HEK293 (cell line): ENCODE results near the gene ECI1.
A peak's percentile ranks its signal among the peaks of the same experiment; 100 is the strongest.

Source experiments
- CTCF ChIA-PET: fragments of 350-600 bp; formaldehyde crosslinking; extraction: SDS; loops from one replicate; lab custom pipeline; 2021; ENCODE audit warnings: antibody characterized with exemption; lab: Yijun Ruan, JAX
- POLR2A ChIA-PET: fragments of 300-600 bp; formaldehyde crosslinking; extraction: SDS; loops from one replicate; lab custom pipeline; 2020; ENCODE audit warnings: antibody characterized with exemption, inconsistent platforms; lab: Yijun Ruan, JAX
- H3K27ac ChIP-seq: fragments of 200-500 bp; sonication (Bioruptor generic); 2 replicates; pipeline ENCODE4 v1.5.1; 2014; ENCODE audit warnings: low read depth, low read length, control low read depth, inconsistent platforms; ENCODE audit errors: extremely low read depth
- H3K36me3 ChIP-seq, 2 experiments: fragments of 200-500 bp in 1 of 2; sonication (Bioruptor generic) in 1 of 2; 1 replicate in 1 of 2; 2 replicates in 1 of 2; pipeline ENCODE4 v1.5.1; 2014 to 2017; ENCODE audit warnings: inconsistent platforms in 2 of 2, low read length in 2 of 2; ENCODE audit not compliant: control insufficient read depth in 2 of 2, insufficient read depth in 1 of 2
- H3K4me1 ChIP-seq: fragments of 200-500 bp; sonication (Bioruptor generic); 2 replicates; pipeline ENCODE4 v1.5.1; 2014; ENCODE audit warnings: mild to moderate bottlenecking, low read length, inconsistent platforms; ENCODE audit not compliant: control insufficient read depth, insufficient read depth
- H3K4me3 ChIP-seq: 2 replicates; pipeline ENCODE4 v1.5.1; 2011; ENCODE audit warnings: low read depth, mild to moderate bottlenecking, control low read depth, low read length, moderate library complexity
- H3K9me3 ChIP-seq: fragments of 200-500 bp; sonication (Bioruptor generic); 2 replicates; pipeline ENCODE4 v1.5.1; 2014; ENCODE audit warnings: low read depth, low read length, inconsistent platforms; ENCODE audit not compliant: control insufficient read depth, insufficient read depth
- BCL11B ChIP-seq: fragments of 450-650 bp; formaldehyde crosslinking; IDR thresholded peaks from 2 replicates; pipeline ENCODE4 v1.5.1; 2016; ENCODE audit warnings: low read depth, missing biosample characterization, missing genetic modification characterization
- GFI1B ChIP-seq: fragments of 450-650 bp; formaldehyde crosslinking; IDR thresholded peaks from 2 replicates; pipeline ENCODE4 v1.5.1; 2016; ENCODE audit warnings: missing biosample characterization, missing genetic modification characterization
- KLF8 ChIP-seq: fragments of 450-650 bp; formaldehyde crosslinking; IDR thresholded peaks from 2 replicates; pipeline ENCODE4 v1.5.1; 2016; ENCODE audit warnings: missing biosample characterization, missing genetic modification characterization
- RBAK ChIP-seq: fragments of 450-650 bp; formaldehyde crosslinking; IDR thresholded peaks from 2 replicates; pipeline ENCODE4 v1.5.1; 2016; ENCODE audit warnings: missing biosample characterization, missing genetic modification characterization
- SCRT2 ChIP-seq: fragments of 450-650 bp; formaldehyde crosslinking; IDR thresholded peaks from 2 replicates; pipeline ENCODE4 v1.5.1; 2016; ENCODE audit warnings: missing biosample characterization, missing genetic modification characterization
- ZBTB48 ChIP-seq: fragments of 450-650 bp; formaldehyde crosslinking; IDR thresholded peaks from 2 replicates; pipeline ENCODE4 v1.5.1; 2016; ENCODE audit warnings: missing biosample characterization, missing genetic modification characterization
- ZFHX2 ChIP-seq: fragments of 450-650 bp; formaldehyde crosslinking; conservative IDR thresholded peaks from 2 replicates; pipeline ENCODE4 v1.5.1; 2016; ENCODE audit warnings: missing biosample characterization, missing genetic modification characterization
- ZFP3 ChIP-seq: fragments of 450-650 bp; formaldehyde crosslinking; IDR thresholded peaks from 2 replicates; pipeline ENCODE4 v1.5.1; 2016; ENCODE audit warnings: low read depth, missing biosample characterization, missing genetic modification characterization
- ZNF19 ChIP-seq: fragments of 450-650 bp; formaldehyde crosslinking; IDR thresholded peaks from 2 replicates; pipeline ENCODE4; 2016; ENCODE audit warnings: missing biosample characterization, missing genetic modification characterization, low read depth
- ZNF324 ChIP-seq: fragments of 450-650 bp; formaldehyde crosslinking; IDR thresholded peaks from 2 replicates; pipeline ENCODE4 v1.5.1; 2016; ENCODE audit warnings: missing biosample characterization, missing genetic modification characterization
- ZNF335 ChIP-seq: fragments of 450-650 bp; formaldehyde crosslinking; conservative IDR thresholded peaks from 2 replicates; pipeline ENCODE4 v1.5.1; 2016; ENCODE audit warnings: missing biosample characterization, missing genetic modification characterization
- ZNF561 ChIP-seq: fragments of 450-650 bp; IDR thresholded peaks from 2 replicates; pipeline ENCODE4 v1.5.1; 2018; ENCODE audit warnings: missing biosample characterization, missing genetic modification characterization, borderline replicate concordance
- ZNF600 ChIP-seq: fragments of 450-650 bp; formaldehyde crosslinking; IDR thresholded peaks from 2 replicates; pipeline ENCODE4 v1.5.1; 2016; ENCODE audit warnings: missing biosample characterization, missing genetic modification characterization
- ZNF768 ChIP-seq: fragments of 450-650 bp; formaldehyde crosslinking; IDR thresholded peaks from 2 replicates; pipeline ENCODE4 v1.5.1; 2018; ENCODE audit warnings: missing biosample characterization, mild to moderate bottlenecking, missing genetic modification characterization
- ZNF843 ChIP-seq: fragments of 450-650 bp; formaldehyde crosslinking; IDR thresholded peaks from 2 replicates; pipeline ENCODE4 v1.5.1; 2016; ENCODE audit warnings: missing biosample characterization, missing genetic modification characterization
- TF ChIP-seq, protein P1 (sequence below): fragments of 450-650 bp; formaldehyde crosslinking; IDR thresholded peaks from 2 replicates; pipeline ENCODE4 v1.5.1; 2016; ENCODE audit warnings: missing biosample characterization, missing genetic modification characterization
- TF ChIP-seq, protein P2 (sequence below): fragments of 450-650 bp; formaldehyde crosslinking; IDR thresholded peaks from 2 replicates; pipeline ENCODE4 v1.5.1; 2016; ENCODE audit warnings: missing biosample characterization, missing genetic modification characterization
- TF ChIP-seq, protein P3 (sequence below): fragments of 450-650 bp; IDR thresholded peaks from 2 replicates; pipeline ENCODE4 v1.5.1; 2018; ENCODE audit warnings: missing biosample characterization, mild to moderate bottlenecking, missing genetic modification characterization
- TF ChIP-seq, protein P4 (sequence below): fragments of 450-650 bp; formaldehyde crosslinking; IDR thresholded peaks from 2 replicates; pipeline ENCODE4 v1.5.1; 2017; ENCODE audit warnings: missing biosample characterization, missing genetic modification characterization

Gene ECI1

DNA sequence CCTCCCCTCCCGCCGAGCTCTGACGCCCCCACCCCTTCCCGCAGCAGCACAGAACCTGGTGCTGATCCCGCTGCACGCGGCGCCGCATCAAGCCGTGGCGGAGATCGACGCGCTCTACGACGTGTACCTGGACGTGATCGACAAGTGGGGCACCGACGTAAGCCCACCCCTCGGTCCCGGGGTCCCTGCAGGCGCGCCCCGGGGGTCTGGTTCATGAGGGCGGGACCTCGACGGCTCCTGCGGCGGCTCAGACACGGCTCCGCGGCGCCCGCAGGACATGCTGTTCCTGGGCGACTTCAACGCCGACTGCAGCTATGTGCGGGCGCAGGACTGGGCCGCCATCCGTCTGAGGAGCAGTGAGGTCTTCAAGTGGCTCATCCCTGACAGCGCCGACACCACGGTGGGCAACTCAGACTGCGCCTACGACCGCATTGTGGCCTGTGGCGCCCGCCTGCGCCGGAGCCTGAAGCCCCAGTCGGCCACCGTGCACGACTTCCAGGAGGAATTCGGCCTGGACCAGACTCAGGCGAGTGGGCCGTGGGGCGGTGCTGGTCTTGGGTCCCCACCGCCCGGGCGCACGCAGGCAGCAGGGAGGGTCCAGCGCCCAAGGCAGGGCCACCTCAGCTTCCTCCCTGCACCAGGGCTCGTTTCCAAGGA, 13.8 kb downstream of the ECI1 start:
- Histone ChIP-seq H3K36me3 (peaks cover 3 to 50% of the 10 kb centered on the region in 2 experiments; a peak in 2 of 3 replicates), H3K27ac (no peak overlapping the region), H3K4me3 (no peak overlapping the region), H3K4me1 (peaks cover 4% of the 10 kb centered on the region; the same call in 1 of the 2 replicates), H3K9me3 (no peaks in the 10 kb centered on the region)
- POLR2A ChIA-PET = interaction anchor here (1.2 to 5.3 kb wide), 8 partner anchors 10 to 82 kb away, joined by 4 to 48 read pairs (median 7); partner anchors contain the start of genes ECI1, MLST8, PGP and TRAF7
- CTCF ChIA-PET = interaction anchor here (0.6 kb wide), 1 partner anchor 539 kb away, joined by 3 read pairs; no protein-coding TSS in a partner anchor
- TF ChIP-seq ZFP3 (no peak), ZNF600 (tag by site-specific recombination) (0 out of 2 replicates have a peak, but pooled peaks have one; percentile 35), ZNF324 (no peak)
- TF ChIP-seq, protein P1, sequence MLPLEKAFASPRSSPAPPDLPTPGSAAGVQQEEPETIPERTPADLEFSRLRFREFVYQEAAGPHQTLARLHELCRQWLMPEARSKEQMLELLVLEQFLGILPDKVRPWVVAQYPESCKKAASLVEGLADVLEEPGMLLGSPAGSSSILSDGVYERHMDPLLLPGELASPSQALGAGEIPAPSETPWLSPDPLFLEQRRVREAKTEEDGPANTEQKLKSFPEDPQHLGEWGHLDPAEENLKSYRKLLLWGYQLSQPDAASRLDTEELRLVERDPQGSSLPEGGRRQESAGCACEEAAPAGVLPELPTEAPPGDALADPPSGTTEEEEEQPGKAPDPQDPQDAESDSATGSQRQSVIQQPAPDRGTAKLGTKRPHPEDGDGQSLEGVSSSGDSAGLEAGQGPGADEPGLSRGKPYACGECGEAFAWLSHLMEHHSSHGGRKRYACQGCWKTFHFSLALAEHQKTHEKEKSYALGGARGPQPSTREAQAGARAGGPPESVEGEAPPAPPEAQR (tag by site-specific recombination) = no peak

DNA sequence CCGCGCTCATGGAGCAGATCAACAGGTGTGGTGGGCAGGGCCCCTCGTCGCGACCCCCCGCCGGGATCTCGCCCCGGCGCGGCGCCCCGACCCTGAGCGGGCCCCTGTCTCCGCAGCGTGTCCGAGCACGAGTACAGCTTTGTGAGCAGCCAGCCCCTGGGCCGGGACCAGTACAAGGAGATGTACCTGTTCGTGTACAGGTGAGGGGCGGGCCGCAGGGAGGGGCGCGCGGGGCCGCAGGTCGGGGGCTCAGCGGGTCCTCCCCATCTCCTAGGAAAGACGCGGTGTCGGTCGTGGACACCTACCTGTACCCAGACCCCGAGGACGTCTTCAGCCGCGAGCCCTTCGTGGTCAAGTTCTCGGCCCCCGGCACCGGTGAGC, 14.3 kb downstream of the ECI1 start:
- CTCF ChIA-PET = interaction anchor here (0.6 to 1.2 kb wide), 2 partner anchors 23 to 539 kb away, joined by 3 read pairs; partner anchors contain the start of gene PGP
- Histone ChIP-seq H3K4me3 (peak overlapping the region; percentile 31), H3K9me3 (no peaks in the 10 kb centered on the region), H3K4me1 (peaks cover 4% of the 10 kb centered on the region; the same call in 1 of the 2 replicates), H3K27ac (peak overlapping the region; percentile 48; the same call in 1 of the 2 replicates), H3K36me3 (peaks cover 3 to 50% of the 10 kb centered on the region in 2 experiments; a peak in 2 of 3 replicates)
- POLR2A ChIA-PET = interaction anchor here (1.0 to 5.3 kb wide), 10 partner anchors 10 to 296 kb away, joined by 3 to 48 read pairs (median 6); partner anchors contain the start of genes BRICD5, ECI1, PGP and TRAF7
- TF ChIP-seq SCRT2 (tag by site-specific recombination) = peak; percentile 32; the same call in 1 of the 2 replicates
- TF ChIP-seq ZNF561 (tag by site-specific recombination) = no peak
- peak; percentile 25; the same call in 1 of the 2 replicates for TF ChIP-seq KLF8
- TF ChIP-seq, protein P2, sequence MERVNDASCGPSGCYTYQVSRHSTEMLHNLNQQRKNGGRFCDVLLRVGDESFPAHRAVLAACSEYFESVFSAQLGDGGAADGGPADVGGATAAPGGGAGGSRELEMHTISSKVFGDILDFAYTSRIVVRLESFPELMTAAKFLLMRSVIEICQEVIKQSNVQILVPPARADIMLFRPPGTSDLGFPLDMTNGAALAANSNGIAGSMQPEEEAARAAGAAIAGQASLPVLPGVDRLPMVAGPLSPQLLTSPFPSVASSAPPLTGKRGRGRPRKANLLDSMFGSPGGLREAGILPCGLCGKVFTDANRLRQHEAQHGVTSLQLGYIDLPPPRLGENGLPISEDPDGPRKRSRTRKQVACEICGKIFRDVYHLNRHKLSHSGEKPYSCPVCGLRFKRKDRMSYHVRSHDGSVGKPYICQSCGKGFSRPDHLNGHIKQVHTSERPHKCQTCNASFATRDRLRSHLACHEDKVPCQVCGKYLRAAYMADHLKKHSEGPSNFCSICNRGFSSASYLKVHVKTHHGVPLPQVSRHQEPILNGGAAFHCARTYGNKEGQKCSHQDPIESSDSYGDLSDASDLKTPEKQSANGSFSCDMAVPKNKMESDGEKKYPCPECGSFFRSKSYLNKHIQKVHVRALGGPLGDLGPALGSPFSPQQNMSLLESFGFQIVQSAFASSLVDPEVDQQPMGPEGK (tag by site-specific recombination) = 0 out of 2 replicates have a peak, but pooled peaks have one; percentile 22
- no peak for TF ChIP-seq RBAK (tag by site-specific recombination)

DNA sequence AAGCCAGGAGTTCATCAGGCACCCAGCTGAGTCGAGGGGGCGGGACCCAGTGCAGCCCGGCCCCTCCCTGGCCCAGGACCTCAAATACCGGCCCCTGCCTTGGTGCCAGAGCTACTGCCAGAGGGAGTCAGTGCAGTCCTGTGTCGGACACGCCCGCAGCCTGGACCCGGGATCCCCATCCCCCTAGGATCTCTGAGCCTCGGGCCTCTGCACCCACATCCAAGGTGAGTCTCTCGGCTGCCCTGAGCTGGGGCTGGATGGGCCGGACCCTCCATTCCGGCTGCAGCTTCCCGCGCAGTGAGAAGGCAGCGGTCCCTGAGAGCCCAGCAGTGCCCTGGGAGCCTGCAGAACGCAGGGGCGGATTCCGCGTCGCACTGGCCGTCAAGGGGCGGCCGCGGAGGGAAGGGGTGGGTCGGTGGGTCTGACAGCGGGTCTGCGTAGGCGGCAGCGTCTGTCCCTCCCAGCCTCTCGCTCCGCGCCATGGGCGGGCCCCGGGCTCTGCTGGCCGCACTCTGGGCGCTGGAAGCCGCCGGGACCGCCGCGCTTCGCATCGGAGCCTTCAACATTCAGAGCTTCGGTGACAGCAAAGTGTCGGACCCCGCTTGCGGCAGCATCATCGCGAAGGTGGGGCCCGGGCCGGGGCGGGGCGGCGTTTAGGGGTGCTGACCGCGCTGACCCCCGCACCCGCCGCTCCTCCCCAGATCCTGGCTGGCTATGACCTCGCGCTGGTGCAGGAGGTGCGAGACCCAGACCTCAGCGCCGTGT, 14.9 kb downstream of the ECI1 start, which contains the start of gene DNASE1L2:
DNASE1L2 (plus strand) TSS at position 108 of the 765 bp plus-strand sequence; CDS start at position 481, 373 bp downstream.
- H3K9me3 ChIP-seq = no peaks in the 10 kb centered on the region
- CTCF ChIA-PET = interaction anchor here (0.7 to 1.2 kb wide), 3 partner anchors 22 to 96 kb away, joined by 3 read pairs; partner anchors contain the start of gene PGP
- H3K4me1 ChIP-seq = peaks cover 4% of the 10 kb centered on the region; the same call in 1 of the 2 replicates
- H3K4me3 ChIP-seq = peak within 1 kb of the TSS; percentile 31
- POLR2A ChIA-PET = interaction anchor here (1.0 to 5.3 kb wide), 13 partner anchors 10 to 296 kb away, joined by 3 to 48 read pairs (median 4); partner anchors contain the start of genes BRICD5, ECI1, NTN3 and PGP
- H3K36me3 ChIP-seq = peaks cover 3 to 55% of the 10 kb centered on the region in 2 experiments; a peak in 2 of 3 replicates
- H3K27ac ChIP-seq = peak within 1 kb of the TSS; percentile 48; the same call in 1 of the 2 replicates
- no peak for TF ChIP-seq ZNF768 (tag by site-specific recombination)
- peak; percentile 58 for TF ChIP-seq ZBTB48 (tag by site-specific recombination)
- TF ChIP-seq ZFHX2 (tag by site-specific recombination) = 0 out of 2 replicates have a peak, but pooled peaks have one; percentile 19
- TF ChIP-seq, protein P2 (tag by site-specific recombination) = peak; percentile 79
- TF ChIP-seq GFI1B (tag by site-specific recombination) = no peak
- TF ChIP-seq, protein P3, sequence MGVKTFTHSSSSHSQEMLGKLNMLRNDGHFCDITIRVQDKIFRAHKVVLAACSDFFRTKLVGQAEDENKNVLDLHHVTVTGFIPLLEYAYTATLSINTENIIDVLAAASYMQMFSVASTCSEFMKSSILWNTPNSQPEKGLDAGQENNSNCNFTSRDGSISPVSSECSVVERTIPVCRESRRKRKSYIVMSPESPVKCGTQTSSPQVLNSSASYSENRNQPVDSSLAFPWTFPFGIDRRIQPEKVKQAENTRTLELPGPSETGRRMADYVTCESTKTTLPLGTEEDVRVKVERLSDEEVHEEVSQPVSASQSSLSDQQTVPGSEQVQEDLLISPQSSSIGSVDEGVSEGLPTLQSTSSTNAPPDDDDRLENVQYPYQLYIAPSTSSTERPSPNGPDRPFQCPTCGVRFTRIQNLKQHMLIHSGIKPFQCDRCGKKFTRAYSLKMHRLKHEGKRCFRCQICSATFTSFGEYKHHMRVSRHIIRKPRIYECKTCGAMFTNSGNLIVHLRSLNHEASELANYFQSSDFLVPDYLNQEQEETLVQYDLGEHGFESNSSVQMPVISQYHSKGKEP = no peak
- no peak for TF ChIP-seq RBAK (tag by site-specific recombination)
- TF ChIP-seq, protein P4, sequence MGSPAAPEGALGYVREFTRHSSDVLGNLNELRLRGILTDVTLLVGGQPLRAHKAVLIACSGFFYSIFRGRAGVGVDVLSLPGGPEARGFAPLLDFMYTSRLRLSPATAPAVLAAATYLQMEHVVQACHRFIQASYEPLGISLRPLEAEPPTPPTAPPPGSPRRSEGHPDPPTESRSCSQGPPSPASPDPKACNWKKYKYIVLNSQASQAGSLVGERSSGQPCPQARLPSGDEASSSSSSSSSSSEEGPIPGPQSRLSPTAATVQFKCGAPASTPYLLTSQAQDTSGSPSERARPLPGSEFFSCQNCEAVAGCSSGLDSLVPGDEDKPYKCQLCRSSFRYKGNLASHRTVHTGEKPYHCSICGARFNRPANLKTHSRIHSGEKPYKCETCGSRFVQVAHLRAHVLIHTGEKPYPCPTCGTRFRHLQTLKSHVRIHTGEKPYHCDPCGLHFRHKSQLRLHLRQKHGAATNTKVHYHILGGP (tag by site-specific recombination) = no peak
- peak; percentile 43 for TF ChIP-seq ZNF335 (tag by site-specific recombination)
- TF ChIP-seq BCL11B = peak; percentile 15; the same call in 1 of the 2 replicates
- no peak for TF ChIP-seq ZNF19
- no peak for TF ChIP-seq ZNF843 (tag by site-specific recombination)
